HepG2 (cell line): ENCODE results near the gene CIITA. TPM values are rescaled to one million over a fixed set of nuclear protein-coding genes. Genes with fewer than 3 reads are reported as not detected.

Experiments used
- BCL6 ChIP-seq: IDR thresholded peaks from 2 replicates; pipeline ENCODE4 v1.6.1; 2016; ENCODE audit warnings: missing genetic modification reagents, missing compliant biosample characterization
- BHLHE40 ChIP-seq: IDR thresholded peaks from 2 replicates; pipeline ENCODE4 v1.6.1; 2011; ENCODE audit warnings: low read length, improper control_type of control experiment
- DRAP1 ChIP-seq: IDR thresholded peaks from 2 replicates; pipeline ENCODE4 v1.6.1; 2016; ENCODE audit warnings: missing genetic modification reagents, missing compliant biosample characterization
- FOXA1 ChIP-seq, 2 experiments: fragments of 450-650 bp in 1 of 2; sonication (generic) in 1 of 2; formaldehyde crosslinking in 1 of 2; IDR thresholded peaks; 2 replicates each; pipeline versions ENCODE4 v1.4.0 to v1.6.1; 2016 to 2020; ENCODE audit warnings: missing genetic modification reagents in 1 of 2
- FOXA3 ChIP-seq: IDR thresholded peaks from 2 replicates; pipeline ENCODE4 v1.6.1; 2016; ENCODE audit warnings: missing genetic modification reagents, missing compliant biosample characterization
- GFI1 ChIP-seq: sonication (generic); formaldehyde crosslinking; IDR thresholded peaks from 2 replicates; pipeline ENCODE4 v1.5.0; 2020; ENCODE audit warnings: missing genetic modification reagents, mild to moderate bottlenecking, borderline replicate concordance
- HMG20A ChIP-seq: IDR thresholded peaks from 2 replicates; pipeline ENCODE4 v1.6.1; 2016; ENCODE audit warnings: borderline replicate concordance
- KAT8 ChIP-seq: IDR thresholded peaks from 2 replicates; pipeline ENCODE4 v1.6.1; 2016; ENCODE audit warnings: missing genetic modification reagents, missing compliant biosample characterization
- MIXL1 ChIP-seq: IDR thresholded peaks from 2 replicates; pipeline ENCODE4 v1.6.1; 2016
- NFKBIZ ChIP-seq: IDR thresholded peaks from 2 replicates; pipeline ENCODE4 v1.6.1; 2018; ENCODE audit warnings: missing genetic modification reagents, missing compliant biosample characterization
- POGK ChIP-seq: sonication (generic); formaldehyde crosslinking; conservative IDR thresholded peaks from 2 replicates; pipeline ENCODE4 v1.8.0; 2022; ENCODE audit warnings: mild to moderate bottlenecking, moderate library complexity, missing genetic modification reagents
- REXO4 ChIP-seq: sonication (generic); formaldehyde crosslinking; IDR thresholded peaks from 2 replicates; pipeline ENCODE4 v1.8.0; 2022; ENCODE audit warnings: missing genetic modification reagents, mild to moderate bottlenecking, borderline replicate concordance
- SMAD3 ChIP-seq: sonication (generic); formaldehyde crosslinking; IDR thresholded peaks from 2 replicates; pipeline ENCODE4 v1.4.0; 2020; ENCODE audit warnings: missing genetic modification reagents
- TEAD3 ChIP-seq: optimal IDR thresholded peaks from 2 replicates; pipeline ENCODE3; 2016; ENCODE audit warnings: borderline replicate concordance
- ZBTB25 ChIP-seq: IDR thresholded peaks from 2 replicates; pipeline ENCODE4 v1.6.1; 2018; ENCODE audit warnings: missing genetic modification reagents
- ZC3H13 ChIP-seq: sonication (generic); formaldehyde crosslinking; IDR thresholded peaks from 2 replicates; pipeline ENCODE4 v1.8.1; 2023; ENCODE audit warnings: mild to moderate bottlenecking, missing genetic modification reagents, moderate library complexity
- ZFP91 ChIP-seq: sonication (generic); formaldehyde crosslinking; IDR thresholded peaks from 2 replicates; pipeline ENCODE4 v1.9.0; 2022; ENCODE audit warnings: missing genetic modification reagents, mild to moderate bottlenecking, borderline replicate concordance
- ZGPAT ChIP-seq: IDR thresholded peaks from 2 replicates; pipeline ENCODE4 v1.6.1; 2016; ENCODE audit warnings: mild to moderate bottlenecking
- ZNF432 ChIP-seq: sonication (generic); formaldehyde crosslinking; IDR thresholded peaks from 2 replicates; pipeline ENCODE4 v1.5.0; 2020; ENCODE audit warnings: missing genetic modification reagents, mild to moderate bottlenecking, borderline replicate concordance
- ZNF574 ChIP-seq: sonication (generic); formaldehyde crosslinking; IDR thresholded peaks from 2 replicates; pipeline ENCODE4 v1.4.0; 2020; ENCODE audit warnings: missing genetic modification reagents
- ZNF761 ChIP-seq: sonication (generic); formaldehyde crosslinking; conservative IDR thresholded peaks from 2 replicates; pipeline ENCODE4 v1.4.0; 2020; ENCODE audit warnings: mild to moderate bottlenecking, missing genetic modification reagents
- ZSCAN31 ChIP-seq: sonication (generic); formaldehyde crosslinking; IDR thresholded peaks from 2 replicates; pipeline ENCODE4 v1.5.0; 2020; ENCODE audit warnings: low read depth, mild to moderate bottlenecking, missing genetic modification reagents
- polyA plus RNA-seq, 8 experiments: library from polyadenylated mRNA; depleted of rRNA in 3 of 8; stranded (reverse) in 7 of 8; unstranded in 1 of 8; fragments of >200 nt; fragmentation: Illumina TruSeq in 4 of 8; extraction: Trizol in 4 of 8; gene quantifications; 2 replicates each; pipeline versions ENCODE4 v1.2.1 to v1.2.3, GENCODE V29; 2011 to 2016; ENCODE audit warnings: low read depth in 4 of 8, missing spikeins in 1 of 8, mixed read lengths in 1 of 8; ENCODE audit not compliant: insufficient read depth in 1 of 8
- total RNA-seq, 5 experiments: library from RNA; depleted of rRNA; stranded (reverse); fragments of >200 nt; fragmentation: Illumina TruSeq; extraction: Trizol; gene quantifications; 2 replicates each; pipeline ENCODE4 v1.2.3, GENCODE V29; 2016; ENCODE audit warnings: low read depth in 1 of 5

The CIITA gene
- total and polyA plus RNA-seq, 2 of the 13 experiments (the other 11 are each of a cell fraction or from before 2014, with no cell fraction given) = 0.08 to 0.09 TPM

- 0 out of 2 replicates have a peak, but pooled peaks have one; percentile 46 for TF ChIP-seq POGK (CRISPR knock-in tag)
- TF ChIP-seq ZBTB25 (CRISPR knock-in tag) = peak; percentile 32; the same call in 1 of the 2 replicates
- 0 out of 2 replicates have a peak, but pooled peaks have one; percentile 33 for TF ChIP-seq MIXL1 (CRISPR knock-in tag)
- TF ChIP-seq ZGPAT (CRISPR knock-in tag) = peak; percentile 23; the same call in 1 of the 2 replicates
- 0 out of 2 replicates have a peak, but pooled peaks have one; percentile 42 for TF ChIP-seq SMAD3 (CRISPR knock-in tag)
- no peak for TF ChIP-seq ZNF432 (CRISPR knock-in tag)
- no peak for TF ChIP-seq ZC3H13 (CRISPR knock-in tag)
- 0 out of 2 replicates have a peak, but pooled peaks have one; percentile 31 for TF ChIP-seq GFI1 (CRISPR knock-in tag)
- TF ChIP-seq TEAD3 (CRISPR knock-in tag) = peak; percentile 57
- no peak for TF ChIP-seq ZSCAN31
- TF ChIP-seq ZNF574 = no peak; the same call in 1 of the 2 replicates
- 0 out of 2 replicates have a peak, but pooled peaks have one; percentile 6 for TF ChIP-seq FOXA3 (CRISPR knock-in tag)
- no peak for TF ChIP-seq NFKBIZ (CRISPR knock-in tag)
- TF ChIP-seq BCL6 = no peak
- peak; percentile 53; the same call in 1 of the 2 replicates for TF ChIP-seq DRAP1 (CRISPR knock-in tag)
- no peak for TF ChIP-seq REXO4 (CRISPR knock-in tag)
- TF ChIP-seq KAT8 = 0 out of 2 replicates have a peak, but pooled peaks have one; percentile 30
- TF ChIP-seq HMG20A (CRISPR knock-in tag) = peak; percentile 40; the same call in 1 of the 2 replicates
- TF ChIP-seq FOXA1 (IDR thresholded peaks at IDR 0.05) = no peak
- TF ChIP-seq FOXA1 (CRISPR knock-in tag; IDR thresholded peaks at IDR 0.05) = no peak
- 0 out of 2 replicates have a peak, but pooled peaks have one; percentile 18 for TF ChIP-seq ZFP91 (CRISPR knock-in tag)
- no peak for TF ChIP-seq ZNF761 (CRISPR knock-in tag)
- TF ChIP-seq BHLHE40 = no peak
These were observed 94.6 kb downstream of the CIITA start (continued) for GRCh38 chr16:10971560-10971961.
